C4-2B (cell line): Measurements from ENCODE around the gene IQGAP2.

Experiments
- ZFX ChIP-seq: fragments of 450-650 bp; IDR thresholded peaks from 2 replicates; pipeline ENCODE4 v1.6.1; 2017
- TF ChIP-seq, protein P1 (sequence below): fragments of 450-650 bp; conservative IDR thresholded peaks from 2 replicates; pipeline ENCODE4 v1.5.1; 2017; ENCODE audit warnings: mild to moderate bottlenecking

DNA sequence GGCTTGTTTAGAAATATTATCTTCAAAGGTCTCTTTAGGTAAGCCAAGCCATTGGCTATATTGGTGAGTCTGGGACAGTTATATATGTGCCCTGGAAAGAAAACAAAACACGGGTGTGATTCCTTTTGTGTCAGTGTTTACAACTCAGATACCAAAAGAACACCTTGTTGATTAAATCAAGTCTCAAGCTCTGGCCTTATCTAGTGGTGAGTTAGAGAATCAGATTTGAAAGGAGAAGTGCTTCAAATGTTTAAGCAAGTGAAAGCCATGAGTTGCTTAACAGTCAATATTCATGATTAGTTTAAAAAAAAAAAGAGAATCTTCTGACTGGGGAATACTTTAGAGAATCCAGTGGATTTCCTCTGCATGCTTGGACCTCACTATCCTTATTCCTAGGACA, 68.3 kb downstream of the IQGAP2 start:
- TF ChIP-seq, protein P1, sequence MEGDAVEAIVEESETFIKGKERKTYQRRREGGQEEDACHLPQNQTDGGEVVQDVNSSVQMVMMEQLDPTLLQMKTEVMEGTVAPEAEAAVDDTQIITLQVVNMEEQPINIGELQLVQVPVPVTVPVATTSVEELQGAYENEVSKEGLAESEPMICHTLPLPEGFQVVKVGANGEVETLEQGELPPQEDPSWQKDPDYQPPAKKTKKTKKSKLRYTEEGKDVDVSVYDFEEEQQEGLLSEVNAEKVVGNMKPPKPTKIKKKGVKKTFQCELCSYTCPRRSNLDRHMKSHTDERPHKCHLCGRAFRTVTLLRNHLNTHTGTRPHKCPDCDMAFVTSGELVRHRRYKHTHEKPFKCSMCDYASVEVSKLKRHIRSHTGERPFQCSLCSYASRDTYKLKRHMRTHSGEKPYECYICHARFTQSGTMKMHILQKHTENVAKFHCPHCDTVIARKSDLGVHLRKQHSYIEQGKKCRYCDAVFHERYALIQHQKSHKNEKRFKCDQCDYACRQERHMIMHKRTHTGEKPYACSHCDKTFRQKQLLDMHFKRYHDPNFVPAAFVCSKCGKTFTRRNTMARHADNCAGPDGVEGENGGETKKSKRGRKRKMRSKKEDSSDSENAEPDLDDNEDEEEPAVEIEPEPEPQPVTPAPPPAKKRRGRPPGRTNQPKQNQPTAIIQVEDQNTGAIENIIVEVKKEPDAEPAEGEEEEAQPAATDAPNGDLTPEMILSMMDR = peak; percentile 8; the same call in 1 of the 2 replicates
- TF ChIP-seq ZFX = no peak
